Lower lobe of right lung (tissue), 2 donors: ENCODE measurements around the gene ANO4. TPM values are rescaled to one million over a fixed set of nuclear protein-coding genes. Genes with fewer than 3 reads are reported as not detected.

Experiments
- ATAC-seq, 2 donors: fragments of 200-7000 bp; cut with Tn5 transposase; one replicate each; pipeline ENCODE4 v1.9.1; 2020 to 2022; ENCODE audit warnings: mild to moderate bottlenecking in 2 of 2, moderate library complexity in 2 of 2
- DNase-seq: peaks from one replicate; pipeline ENCODE4 v3.0.0-alpha.2; 2020
- H3K27ac ChIP-seq: fragments of 200-600 bp; one replicate; pipeline ENCODE4 v1.8.0; 2022
- H3K27me3 ChIP-seq: fragments of 200-600 bp; one replicate; pipeline ENCODE4 v1.8.0; 2022; ENCODE audit warnings: low read depth
- H3K36me3 ChIP-seq: fragments of 200-600 bp; one replicate; pipeline ENCODE4 v1.8.0; 2022; ENCODE audit warnings: mild to moderate bottlenecking
- H3K4me1 ChIP-seq: fragments of 200-600 bp; one replicate; pipeline ENCODE4 v1.8.0; 2022
- H3K4me3 ChIP-seq: fragments of 200-600 bp; one replicate; pipeline ENCODE4 v1.8.0; 2022; ENCODE audit warnings: mild to moderate bottlenecking
- H3K9me3 ChIP-seq: fragments of 200-600 bp; one replicate; pipeline ENCODE4 v1.8.0; 2022
- intact Hi-C: fragments of 100-400 bp; cut with DNase I; formaldehyde crosslinking; loops from one replicate; pipeline ENCODE4 v1.11.0; 2022
- total RNA-seq: library from RNA; stranded (reverse); fragmentation: NEBNext Ultra II Directional; extraction: Animal tissue kit (Norgen Biotek cat#: 25700); gene quantifications from one replicate; pipeline ENCODE4 v1.2.1, GENCODE V29; 2021
- TF ChIP-seq, protein P1 (sequence below): fragments of 200-600 bp; IDR thresholded peaks from one replicate; pipeline ENCODE4 v1.8.0; 2022; ENCODE audit warnings: antibody characterized with exemption, mild to moderate bottlenecking
- donor health status: DM: no; HTN: yes; CAD: no; lungs with severe emphysema.

ANO4 gene
- total RNA-seq, 1 donor from 2014 or later: 0.74 TPM

DNA sequence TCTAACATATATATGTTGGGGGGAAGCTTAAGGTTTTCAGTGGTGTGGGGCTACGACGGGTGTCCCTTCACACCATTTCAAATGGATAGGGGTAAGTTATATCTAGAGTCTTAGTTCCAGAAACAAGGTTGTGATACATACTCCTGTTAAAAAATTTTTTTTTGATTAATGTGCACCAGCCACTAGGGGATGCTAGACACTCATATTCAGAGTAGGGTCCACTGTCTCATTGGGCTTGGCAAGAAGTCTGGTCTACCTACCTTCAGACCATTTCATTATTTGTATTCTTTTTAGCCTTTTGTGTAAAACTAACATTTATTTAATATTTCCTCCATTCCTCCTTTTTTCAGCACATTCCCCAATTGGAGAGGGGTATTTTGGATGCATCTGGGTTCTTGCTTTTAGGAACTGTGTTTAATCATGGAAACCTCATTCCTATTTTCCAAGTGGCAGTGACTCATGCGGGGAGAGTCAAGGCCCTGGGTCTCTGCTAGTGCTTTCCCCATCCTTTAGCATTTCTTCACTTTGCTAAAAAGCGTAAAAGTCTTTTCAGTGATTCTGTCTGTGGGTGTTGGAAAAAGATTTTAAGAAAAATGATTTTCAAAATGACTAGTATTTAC is 33.4 kb downstream of the ANO4 start:
- no peaks in the 10 kb centered on the region for H3K36me3 ChIP-seq
- no peaks in the 10 kb centered on the region for H3K9me3 ChIP-seq
- no peak overlapping the region for H3K27ac ChIP-seq
- ATAC-seq (no peak), DNase-seq (no peak)
- intact Hi-C loops: no loop called here
- no peaks in the 10 kb centered on the region for H3K4me1 ChIP-seq
- no peak overlapping the region for H3K4me3 ChIP-seq
- TF ChIP-seq, protein P1, sequence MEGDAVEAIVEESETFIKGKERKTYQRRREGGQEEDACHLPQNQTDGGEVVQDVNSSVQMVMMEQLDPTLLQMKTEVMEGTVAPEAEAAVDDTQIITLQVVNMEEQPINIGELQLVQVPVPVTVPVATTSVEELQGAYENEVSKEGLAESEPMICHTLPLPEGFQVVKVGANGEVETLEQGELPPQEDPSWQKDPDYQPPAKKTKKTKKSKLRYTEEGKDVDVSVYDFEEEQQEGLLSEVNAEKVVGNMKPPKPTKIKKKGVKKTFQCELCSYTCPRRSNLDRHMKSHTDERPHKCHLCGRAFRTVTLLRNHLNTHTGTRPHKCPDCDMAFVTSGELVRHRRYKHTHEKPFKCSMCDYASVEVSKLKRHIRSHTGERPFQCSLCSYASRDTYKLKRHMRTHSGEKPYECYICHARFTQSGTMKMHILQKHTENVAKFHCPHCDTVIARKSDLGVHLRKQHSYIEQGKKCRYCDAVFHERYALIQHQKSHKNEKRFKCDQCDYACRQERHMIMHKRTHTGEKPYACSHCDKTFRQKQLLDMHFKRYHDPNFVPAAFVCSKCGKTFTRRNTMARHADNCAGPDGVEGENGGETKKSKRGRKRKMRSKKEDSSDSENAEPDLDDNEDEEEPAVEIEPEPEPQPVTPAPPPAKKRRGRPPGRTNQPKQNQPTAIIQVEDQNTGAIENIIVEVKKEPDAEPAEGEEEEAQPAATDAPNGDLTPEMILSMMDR: peak; percentile 34
- H3K27me3 ChIP-seq: no peaks in the 10 kb centered on the region

GRCh38 chr12:100830003-100830795 is 35.6 kb downstream of the ANO4 start:
- Histone ChIP-seq H3K9me3 (no peaks in the 10 kb centered on the region), H3K27me3 (no peaks in the 10 kb centered on the region), H3K4me3 (no peak overlapping the region), H3K36me3 (no peaks in the 10 kb centered on the region), H3K4me1 (no peaks in the 10 kb centered on the region), H3K27ac (no peak overlapping the region)
- TF ChIP-seq, protein P1: no peak
- no peak for DNase-seq
- no peak for ATAC-seq
- intact Hi-C loops: no loop called here

DNA sequence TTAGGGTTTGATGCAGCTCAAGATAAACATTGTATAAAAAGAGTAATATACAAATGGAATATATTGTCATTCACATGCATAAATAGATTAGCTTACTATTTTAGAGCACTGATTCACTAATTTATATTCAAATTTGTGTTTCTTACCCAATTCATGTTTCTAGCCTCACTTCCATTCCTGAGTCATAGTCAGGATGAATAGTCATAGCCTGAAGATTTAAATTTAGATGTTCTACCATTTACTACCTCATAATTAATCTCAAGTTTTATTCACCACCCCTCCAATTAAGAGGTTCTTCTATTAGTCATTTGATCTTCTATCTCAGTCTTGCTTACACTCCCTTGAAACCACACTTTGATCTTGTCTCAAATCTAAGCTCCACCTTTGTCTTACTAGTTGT is 38.7 kb downstream of the ANO4 start:
- Histone ChIP-seq H3K9me3 (no peaks in the 10 kb centered on the region), H3K4me1 (no peaks in the 10 kb centered on the region), H3K27ac (no peak overlapping the region), H3K27me3 (no peaks in the 10 kb centered on the region), H3K36me3 (no peaks in the 10 kb centered on the region), H3K4me3 (no peak overlapping the region)
- no peak for ATAC-seq
- TF ChIP-seq, protein P1: no peak
- DNase-seq: no peak
- intact Hi-C loops: no loop called here

GRCh38 chr12:100840748-100841147 is 46.2 kb downstream of the ANO4 start:
- DNase-seq (no peak), ATAC-seq (no peak)
- H3K36me3 ChIP-seq: no peaks in the 10 kb centered on the region
- no peak overlapping the region for H3K27ac ChIP-seq
- no peak overlapping the region for H3K4me3 ChIP-seq
- no peaks in the 10 kb centered on the region for H3K27me3 ChIP-seq
- intact Hi-C loops: no loop called here
- no peaks in the 10 kb centered on the region for H3K9me3 ChIP-seq
- H3K4me1 ChIP-seq: no peaks in the 10 kb centered on the region
- TF ChIP-seq, protein P1: no peak

GRCh38 chr12:100842156-100842555 is 47.6 kb downstream of the ANO4 start:
- H3K36me3 ChIP-seq: no peaks in the 10 kb centered on the region
- intact Hi-C loops: no loop called here
- ATAC-seq (no peak), DNase-seq (no peak)
- no peaks in the 10 kb centered on the region for H3K27me3 ChIP-seq
- no peak overlapping the region for H3K27ac ChIP-seq
- no peaks in the 10 kb centered on the region for H3K4me1 ChIP-seq
- H3K9me3 ChIP-seq: no peaks in the 10 kb centered on the region
- TF ChIP-seq, protein P1: no peak
- H3K4me3 ChIP-seq: no peak overlapping the region
